Activated CD4-positive, alpha-beta T cell treated with anti-CD3 and anti-CD28 coated beads, Interleukin-2, Interleukin-6, amounts not matched to agents 100 ng/mL and 50 ng/mL, durations not matched to agents 16 hours and 8 hours (primary cell): ENCODE results near the gene TCEA3.

ENCODE experiments used
- DNase-seq: peaks from one replicate; pipeline ENCODE4 v3.0.0-alpha.2; 2020

Gene TCEA3

GRCh38 chr1:23362218-23362713 is 62.3 kb downstream of the TCEA3 start:
- no peak for DNase-seq

DNA sequence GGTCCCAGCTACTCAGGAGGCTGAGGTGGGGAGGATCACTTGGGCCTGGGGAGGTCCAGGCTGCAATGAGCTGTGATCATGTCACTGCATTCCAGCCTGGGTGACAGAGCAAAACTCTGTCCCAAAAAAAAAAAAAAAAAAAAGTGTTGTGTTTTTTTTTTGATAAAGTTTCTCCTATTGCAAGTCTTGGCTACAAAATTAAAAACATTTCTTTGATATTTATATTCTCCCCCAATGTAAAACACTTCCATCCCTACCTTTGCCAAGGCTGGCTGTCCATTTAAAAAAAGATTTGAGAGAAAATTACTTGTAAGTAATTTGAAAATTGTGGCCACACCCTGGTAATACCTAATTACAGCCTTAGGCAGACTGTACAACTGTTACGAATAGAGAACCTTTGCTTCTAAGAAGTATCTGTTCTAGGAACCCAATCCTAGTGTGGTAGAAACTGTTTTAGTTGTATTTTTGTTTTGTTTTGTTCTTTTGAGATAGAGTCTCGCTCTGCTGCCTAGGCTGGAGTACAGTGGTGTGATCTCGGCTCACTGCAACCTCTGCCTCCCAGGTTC is 66.2 kb downstream of the TCEA3 start:
- DNase-seq, result no peak

- DNase-seq, result no peak
Observed at GRCh38 chr1:23357138-23357908, 67.2 kb downstream of the TCEA3 start.

DNA sequence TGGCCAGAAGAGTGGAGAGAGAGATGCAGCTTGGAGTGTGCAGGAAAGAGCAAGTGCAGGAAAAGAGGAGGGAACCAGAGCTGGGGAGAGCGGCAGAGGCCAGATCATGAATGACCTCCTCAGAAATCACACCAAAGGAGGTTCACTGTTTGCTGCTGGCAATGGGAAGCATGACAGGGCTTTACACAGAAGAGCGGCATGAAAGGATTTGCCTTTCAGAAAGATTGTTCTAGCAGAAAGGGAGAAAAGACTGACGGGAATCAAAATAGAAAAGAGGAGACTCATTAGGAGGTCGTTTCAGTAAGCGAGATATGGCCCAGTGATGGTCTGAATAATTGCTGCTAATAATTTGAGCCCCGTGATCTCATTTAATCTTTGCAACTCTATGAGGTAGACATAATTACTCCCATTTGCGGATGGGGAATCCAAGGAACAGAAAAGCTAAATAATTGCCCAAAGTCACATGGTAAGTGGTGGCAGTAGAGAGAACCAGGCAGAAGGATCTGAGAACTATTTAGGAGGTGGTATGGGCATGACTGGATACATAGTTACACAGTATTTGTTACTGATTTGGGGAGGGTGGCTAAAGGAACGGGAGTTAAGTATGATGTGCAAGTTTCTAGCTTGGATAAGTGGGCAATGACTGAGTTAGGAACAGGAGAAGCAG is 67.9 kb downstream of the TCEA3 start:
- no peak for DNase-seq

DNA sequence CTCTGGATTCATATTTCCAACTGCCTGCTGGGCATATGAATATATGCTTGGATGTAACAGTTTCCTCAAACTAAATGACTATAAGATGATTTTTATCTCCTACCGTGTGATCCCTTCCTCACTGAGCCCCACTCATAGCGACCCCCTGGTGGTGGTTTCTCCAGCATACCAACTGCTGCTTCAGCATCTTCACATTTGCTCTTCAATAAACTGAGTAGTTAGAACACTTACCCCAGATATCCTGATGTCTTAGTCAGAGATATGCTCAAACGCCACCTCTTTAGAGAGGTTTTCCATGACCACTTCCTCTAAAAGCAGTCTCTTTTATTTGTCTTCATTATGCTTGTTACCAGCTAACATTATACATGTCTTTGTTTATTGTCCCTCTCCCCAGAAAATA is 70.3 kb downstream of the TCEA3 start:
- DNase-seq, result no peak

- DNase-seq, result no peak
Observed at GRCh38 chr1:23352096-23352695, 72.4 kb downstream of the TCEA3 start.

DNA sequence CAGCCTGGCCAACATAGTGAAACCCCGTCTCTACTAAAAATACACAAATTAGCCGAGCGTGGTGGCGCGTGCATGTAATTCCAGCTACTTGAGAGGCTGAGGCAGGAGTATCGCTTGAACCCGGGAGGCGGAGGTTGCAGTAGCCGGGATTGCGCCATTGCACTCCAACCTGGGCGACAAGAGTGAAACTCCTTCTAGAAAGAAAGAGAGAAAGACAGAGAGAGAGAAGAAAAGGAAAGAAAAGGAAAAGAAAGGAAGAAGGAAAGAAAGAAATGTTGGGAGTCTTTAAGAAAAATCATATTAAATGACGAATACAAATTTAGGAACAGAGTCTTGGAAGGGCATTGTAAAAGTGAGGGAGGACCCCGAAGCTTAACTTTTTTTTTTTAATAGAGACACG is 78.6 kb downstream of the TCEA3 start:
- no peak for DNase-seq

DNA sequence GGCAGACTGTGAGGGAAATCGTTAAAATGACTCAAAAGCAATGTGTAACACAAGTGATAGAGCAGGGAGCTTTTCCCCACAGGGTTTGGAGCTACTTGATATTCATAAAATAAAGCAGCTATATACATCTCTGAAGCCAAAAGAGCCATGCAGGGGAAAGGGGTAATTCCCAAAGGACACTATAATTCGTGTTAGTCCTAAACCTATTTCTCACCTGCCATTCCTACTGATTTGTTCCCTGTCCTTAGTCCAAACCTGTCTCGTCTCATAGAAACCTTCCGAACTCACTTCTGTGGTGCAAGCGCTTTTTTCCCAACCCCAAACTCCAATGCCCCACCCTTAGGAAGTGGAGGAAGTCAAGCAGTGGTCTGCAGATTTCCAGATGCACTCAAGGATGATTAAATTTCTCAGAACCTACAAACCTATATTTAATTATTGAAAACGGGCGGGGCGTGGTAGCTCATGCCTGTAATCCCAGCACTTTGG is 79.5 kb downstream of the TCEA3 start:
- peak; percentile 17 for DNase-seq

DNA sequence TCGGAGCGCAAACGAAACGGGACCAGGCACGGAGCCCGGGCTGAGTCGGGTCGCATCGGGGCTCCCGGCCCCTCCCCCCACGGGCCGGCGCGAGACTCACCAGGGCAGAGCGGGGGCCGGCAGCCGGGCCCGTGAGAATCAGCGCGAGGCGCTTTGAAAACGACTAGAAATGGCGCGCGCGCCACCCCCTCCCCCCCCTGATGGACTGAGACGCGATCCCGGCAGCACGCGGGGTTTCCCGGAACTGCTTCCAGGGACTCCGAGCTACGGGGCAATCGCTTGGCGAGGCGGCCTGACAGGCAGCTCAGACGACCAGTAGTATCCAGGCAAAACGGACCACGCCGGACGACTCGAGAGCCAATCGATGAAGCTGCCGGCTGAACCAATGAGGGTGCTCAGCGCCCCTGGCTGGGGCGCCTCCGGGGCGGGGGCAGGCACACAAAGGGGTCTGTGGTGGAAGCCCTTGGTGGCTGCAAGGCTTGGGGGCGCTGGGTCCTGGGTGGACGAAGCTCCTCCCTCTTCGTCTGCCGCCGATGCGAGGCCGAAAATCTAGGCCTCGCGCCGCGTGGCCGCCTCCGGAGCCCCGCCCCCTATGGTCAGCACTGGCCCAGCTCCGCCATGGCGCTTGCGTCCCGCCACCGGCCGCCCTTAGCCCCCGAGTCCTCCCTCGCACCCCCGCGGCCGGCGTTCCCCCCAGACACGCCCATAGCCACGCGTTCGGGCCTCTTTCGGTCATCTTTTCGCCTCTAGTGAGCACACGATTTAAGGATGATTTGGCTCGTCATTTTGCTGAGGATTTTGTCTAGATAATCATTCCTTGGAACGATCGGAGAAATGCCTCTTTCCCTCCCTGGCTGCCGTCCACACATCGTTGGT is 80.2 kb downstream of the TCEA3 start, which contains the start of gene HNRNPR:
HNRNPR (minus strand) TSS at position 174 of the 876 bp plus-strand sequence. CDS start 3,276 bp downstream, outside the sequence.
- DNase-seq, result peak; percentile 100

DNA sequence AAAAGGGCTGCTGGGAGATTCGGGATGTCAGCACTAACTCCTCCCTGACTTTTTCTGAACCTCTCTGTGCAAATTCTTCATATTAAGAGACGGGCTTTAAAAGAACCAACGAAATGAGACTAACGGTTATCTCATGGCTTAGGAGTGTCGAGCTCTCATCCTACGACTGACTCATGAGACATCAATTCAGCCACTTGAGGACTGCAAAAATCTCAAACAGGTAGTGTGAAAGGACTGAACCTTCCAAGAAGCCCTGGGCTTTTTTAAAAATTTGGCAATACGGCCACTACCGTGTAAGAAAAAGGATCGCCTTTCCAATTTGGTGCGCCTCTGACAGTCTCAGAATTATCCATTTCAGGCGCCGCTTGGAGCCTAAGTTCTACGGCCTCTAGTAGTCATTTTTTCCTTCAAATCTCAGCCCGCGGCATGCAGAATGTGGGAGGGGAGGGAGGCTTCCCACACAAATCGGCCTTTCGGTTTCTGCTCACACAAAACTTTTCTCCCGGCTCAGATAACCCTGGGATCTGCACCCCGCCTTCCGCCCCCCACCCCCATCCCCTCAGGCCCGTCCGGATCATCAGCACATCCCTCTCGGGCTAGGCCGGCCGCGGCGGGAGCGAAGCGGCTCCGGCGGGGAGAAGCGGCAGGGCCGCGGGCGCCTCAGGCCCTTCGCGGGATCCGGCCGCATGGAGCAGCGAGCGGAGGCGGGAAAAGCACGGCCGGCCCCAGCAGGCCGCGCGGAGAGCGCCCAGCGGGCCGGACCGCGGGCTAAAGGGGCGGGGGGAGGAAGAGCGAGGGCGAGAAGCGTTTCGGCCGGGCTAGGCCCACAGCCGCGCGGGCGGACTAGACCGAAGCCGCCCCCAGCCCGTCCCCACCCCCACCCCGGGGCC is 81.1 kb downstream of the TCEA3 start:
- peak; percentile 57 for DNase-seq

GRCh38 chr1:23341931-23342692 is 82.4 kb downstream of the TCEA3 start:
- DNase-seq, result no peak

DNA sequence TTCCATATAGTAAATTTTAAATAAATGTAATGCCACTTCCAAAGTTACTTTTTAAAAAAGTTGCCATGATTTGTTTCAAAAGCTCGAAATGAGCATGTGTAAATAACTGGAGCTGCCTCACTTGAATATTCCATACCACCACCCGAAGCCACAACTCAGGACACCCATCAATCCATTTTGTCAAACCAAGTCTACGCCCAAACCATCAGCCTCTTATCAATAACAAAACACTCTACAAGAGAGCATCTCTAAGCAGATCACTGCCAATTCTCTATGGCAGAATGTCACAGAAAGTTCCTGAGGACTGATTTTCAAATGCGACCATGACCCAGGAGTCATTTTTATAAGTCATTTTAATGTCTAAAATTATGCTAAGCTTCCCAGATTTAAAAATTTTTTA is 84.9 kb downstream of the TCEA3 start:
- no peak for DNase-seq

DNA sequence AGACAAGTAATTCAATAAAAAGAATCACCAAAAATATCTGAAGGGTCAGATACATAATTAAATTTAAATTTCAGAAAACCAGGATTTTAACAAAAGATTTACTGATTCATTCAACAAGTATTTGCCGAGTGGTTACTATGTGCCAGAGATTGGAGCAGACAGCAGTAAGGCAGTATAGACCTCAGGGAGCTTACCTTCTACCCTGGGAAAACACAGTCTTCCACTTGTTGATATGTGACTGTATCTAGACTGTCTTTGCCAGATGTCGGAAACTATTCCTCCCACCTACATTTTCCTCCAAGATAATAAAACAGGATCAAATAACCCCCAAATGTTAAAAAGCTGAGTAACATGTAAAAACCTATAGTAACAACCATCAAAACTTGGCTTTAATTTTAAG is 86.7 kb downstream of the TCEA3 start:
- no peak for DNase-seq

- no peak for DNase-seq
Observed at GRCh38 chr1:23331713-23332112, 92.8 kb downstream of the TCEA3 start.
